Central memory CD4-positive, alpha-beta T cell (primary cell): ENCODE measurements around the gene SPDYE2.
"Not testable (repeated sequence)": the region's sequence is repeated elsewhere in the genome, so short reads cannot be mapped to it uniquely, and the experiment has no call there.

Experiments
- DNase-seq: peaks from one replicate; pipeline ENCODE4 v3.0.0; 2022

SPDYE2 gene

DNA sequence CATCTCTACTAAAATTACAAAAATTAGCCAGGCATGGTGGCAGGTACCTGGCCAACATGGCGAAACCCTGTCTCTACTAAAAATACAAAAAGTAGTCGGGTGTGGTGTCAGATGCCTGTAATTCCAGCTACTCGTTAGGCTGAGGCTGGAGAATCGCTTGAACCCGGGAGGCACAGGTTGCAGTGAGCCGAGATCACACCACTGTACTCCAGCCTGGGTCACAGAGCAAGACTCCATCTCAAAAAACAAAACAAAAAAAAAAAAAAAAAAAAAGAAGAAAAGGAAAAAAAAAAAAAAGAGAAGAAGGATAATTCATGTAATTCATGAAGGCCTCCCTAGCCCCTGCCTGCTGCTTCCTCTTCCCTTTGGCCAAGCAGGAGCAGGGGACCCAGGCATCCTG lies 10.4 kb upstream of the SPDYE2 start:
- DNase-seq, result not testable (repeated sequence)

DNA sequence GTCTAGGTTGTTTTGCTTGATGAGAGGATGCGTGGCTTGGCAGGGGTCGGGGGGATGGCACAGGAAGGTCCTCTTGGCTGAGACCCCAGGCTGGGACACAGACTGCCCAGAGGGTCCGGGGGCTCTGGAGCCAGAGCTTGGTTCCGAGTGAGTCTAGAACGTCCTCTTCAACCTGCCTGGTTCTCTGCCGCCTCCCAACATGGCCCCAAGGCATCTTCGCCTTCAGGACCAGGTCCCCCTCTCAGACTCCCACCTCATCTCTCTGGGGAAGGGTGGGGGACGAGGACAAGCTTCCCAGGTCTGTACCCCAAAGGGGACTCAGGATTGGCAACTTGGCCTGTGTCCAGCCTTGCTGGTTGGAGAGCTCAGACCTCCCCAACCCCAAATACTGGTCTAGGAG lies 8.9 kb upstream of the SPDYE2 start:
- not testable (repeated sequence) for DNase-seq

DNA sequence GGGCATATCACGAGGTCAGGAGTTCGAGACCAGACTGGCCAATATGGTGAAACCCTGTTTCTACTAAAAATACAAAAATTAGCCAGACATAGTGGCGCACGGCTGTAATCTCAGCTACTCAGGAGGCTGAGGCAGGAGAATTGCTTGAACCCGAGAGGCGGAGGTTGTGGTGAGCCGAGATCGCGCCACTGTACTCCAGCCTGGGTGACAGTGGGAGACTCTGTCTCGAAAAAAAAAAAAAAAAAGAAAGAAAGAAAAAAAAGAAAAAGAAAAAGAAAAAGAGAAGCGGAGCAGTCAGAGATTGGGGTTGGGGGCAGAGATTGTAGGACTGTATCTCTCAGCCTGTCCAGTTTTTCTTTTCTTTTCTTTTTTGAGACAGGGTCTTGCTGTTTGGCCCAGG lies 8.3 kb upstream of the SPDYE2 start:
- not testable (repeated sequence) for DNase-seq

DNA sequence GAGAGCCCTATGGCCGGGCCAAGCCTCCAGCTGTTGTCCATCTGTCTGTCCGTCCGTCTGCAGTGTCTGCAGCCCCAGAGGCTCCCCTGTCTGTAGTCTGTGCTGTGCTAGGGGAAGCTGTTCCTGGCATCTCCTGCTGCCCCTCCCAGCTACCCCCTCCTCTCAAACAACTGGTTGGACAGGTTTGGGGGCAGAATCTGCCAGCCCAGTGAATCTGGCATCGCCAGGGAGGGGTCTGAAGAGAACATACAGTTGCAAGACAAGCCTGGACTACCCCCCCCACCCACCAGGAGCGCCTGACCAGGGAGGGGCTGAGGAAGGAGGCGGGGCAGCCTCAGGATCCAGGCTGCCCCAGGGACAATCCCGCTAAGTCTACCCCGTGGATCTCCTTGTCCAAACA lies 7.4 kb upstream of the SPDYE2 start, which contains the start of gene UPK3BL2:
Gene UPK3BL2, minus strand, starts transcription at position 101 of the 400 bp plus-strand sequence. Its CDS starts 60 bp downstream, at position 41.
- not testable (repeated sequence) for DNase-seq

DNA sequence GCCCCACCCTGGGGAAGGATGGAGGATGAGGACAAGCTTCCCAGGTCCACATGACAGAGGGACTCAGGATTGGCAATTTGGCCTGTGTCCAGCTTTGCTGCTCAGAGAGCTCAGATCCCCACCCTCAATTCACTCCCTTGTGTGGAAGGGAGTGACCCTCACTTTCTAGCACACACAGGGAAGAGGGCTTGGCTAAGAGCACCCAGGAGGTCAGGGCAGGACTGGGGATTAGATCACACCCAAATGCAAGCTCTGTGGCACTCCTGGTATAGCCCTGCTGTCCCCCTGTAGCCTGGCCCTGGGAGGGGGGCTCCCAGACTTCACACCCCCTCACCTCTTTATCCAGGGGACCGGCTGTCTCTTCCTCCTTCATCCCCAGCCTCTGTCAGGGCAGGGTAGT lies 6.7 kb upstream of the SPDYE2 start:
- not testable (repeated sequence) for DNase-seq

DNA sequence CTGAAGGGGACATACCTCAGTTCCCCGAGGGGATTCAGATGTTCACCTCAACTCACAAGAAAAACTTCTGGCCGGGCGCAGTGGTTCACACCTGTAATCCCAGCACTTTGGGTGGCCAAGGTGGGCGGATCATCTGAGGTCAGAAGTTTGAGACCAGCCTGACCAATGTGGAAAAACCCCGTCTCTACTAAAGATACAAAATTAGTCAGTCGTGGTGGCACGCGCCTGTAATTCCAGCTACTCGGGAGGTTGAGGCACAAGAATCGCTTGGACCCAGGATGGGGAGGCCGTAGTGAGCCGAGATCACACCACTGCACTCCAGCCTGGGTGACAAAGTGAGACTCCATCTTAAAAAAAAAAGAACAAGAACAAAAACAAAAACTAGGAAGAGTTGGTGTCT lies 5.7 kb upstream of the SPDYE2 start:
- not testable (repeated sequence) for DNase-seq

DNA sequence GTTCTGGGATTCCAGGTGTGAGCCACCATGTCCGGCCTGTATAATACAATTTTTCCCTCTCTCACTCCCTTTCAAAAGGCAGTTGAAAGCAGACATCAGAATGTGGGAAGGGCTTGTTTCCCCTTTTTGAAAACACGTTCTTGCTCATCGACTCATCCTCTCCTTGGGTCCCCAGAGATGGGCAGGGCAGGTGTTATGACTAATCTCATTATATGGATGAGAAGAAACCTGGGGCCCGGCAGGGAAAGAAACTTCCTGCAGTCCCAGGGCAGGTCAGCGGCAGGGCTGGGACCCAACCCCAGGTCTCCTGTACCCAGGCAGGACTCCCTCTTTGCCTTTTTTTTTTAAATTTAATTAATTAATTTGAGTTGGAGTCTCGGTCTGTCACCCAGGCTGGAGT lies 4.7 kb upstream of the SPDYE2 start:
- DNase-seq, result not testable (repeated sequence)

DNA sequence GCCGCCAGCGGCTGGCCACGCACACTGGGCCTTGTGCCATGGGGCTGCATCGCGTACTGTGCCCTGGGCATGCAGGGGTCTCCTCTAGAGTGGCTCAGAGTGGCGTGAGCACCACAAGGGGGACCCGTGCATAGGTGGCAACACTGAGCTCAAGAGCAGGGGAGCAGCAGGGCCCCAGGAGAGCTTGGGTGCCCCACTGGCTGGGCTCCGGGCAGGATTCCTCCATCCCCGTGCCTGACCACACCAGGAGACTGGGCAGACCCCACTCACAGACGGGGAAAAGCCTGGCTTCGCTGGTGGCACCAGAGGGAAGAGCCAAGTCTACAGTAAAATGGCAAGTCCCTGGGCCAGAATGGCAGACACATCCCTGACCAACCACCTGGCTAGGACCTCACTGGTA lies 17.6 kb downstream of the SPDYE2 start:
- not testable (repeated sequence) for DNase-seq

DNA sequence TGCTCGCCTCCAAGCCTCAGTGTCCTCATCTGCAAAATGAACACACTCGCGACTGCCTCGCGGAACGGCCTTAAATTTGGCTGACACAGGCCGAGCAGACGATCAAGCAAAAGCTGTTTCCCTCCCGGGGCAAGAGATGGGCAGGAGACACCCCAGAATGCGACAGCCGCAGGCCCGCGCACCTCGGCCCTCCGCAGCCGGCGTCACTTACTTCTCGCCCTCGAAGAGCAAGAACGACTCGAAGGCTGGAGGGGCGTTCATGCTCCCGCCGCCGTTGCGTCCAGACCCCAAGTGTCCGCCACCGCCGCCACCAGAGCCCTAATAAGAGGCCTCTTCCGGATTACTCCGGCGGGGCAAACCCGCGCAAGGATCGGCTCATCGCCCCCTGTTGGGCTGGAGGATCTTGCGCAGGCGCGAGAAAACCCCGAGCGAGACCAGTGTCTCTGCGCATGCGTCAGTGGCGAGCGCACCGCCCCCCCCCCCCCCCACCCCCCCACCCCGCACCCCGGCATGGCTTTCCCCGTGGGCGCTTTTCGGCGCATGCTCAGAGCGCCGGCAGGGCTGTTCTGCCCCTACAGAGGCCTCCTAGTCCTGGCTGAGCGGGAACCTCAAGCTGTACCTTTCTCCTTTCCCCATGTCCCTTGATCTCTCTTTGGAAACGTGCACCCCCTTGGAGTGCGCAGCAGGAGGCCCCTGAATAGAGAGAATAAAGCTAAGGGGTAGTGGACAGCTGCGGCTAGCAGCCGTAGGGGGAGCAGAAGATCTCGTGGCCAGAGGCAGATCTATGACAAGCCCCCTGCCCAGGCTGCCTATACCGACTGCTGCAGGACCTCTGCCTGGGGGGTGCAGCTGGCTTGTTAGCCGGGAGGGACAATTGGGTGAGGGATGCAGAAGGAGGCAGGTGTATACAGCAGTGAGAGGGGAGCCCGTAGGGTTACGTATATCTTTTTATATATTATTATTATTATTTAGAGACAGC lies 21.5 kb downstream of the SPDYE2 start, which contains the start of gene POLR2J3:
Gene POLR2J3, minus strand, starts transcription at position 323 of the 979 bp plus-strand sequence. Its CDS starts 62 bp downstream, at position 261.
- peak; percentile 99 for DNase-seq

DNA sequence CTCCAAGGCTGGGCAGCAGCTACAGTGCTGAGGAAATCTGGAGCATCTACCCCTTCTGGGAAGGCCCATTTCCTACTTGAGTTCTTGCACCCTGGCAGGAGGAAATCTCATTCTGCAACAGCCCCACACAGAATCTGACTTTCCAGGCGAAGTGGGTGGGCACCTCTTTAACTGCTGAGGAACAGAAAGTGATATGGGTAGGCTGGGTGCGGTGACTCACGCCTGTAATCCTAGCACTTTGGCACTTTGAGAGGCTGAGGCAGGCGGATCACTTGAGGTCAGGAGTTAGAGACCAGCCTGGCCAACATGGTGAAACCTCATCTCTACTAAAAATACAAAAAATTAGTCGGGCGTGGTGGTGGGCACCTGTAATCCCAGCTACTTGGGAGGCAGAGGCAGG lies 23.6 kb downstream of the SPDYE2 start:
- not testable (repeated sequence) for DNase-seq

DNA sequence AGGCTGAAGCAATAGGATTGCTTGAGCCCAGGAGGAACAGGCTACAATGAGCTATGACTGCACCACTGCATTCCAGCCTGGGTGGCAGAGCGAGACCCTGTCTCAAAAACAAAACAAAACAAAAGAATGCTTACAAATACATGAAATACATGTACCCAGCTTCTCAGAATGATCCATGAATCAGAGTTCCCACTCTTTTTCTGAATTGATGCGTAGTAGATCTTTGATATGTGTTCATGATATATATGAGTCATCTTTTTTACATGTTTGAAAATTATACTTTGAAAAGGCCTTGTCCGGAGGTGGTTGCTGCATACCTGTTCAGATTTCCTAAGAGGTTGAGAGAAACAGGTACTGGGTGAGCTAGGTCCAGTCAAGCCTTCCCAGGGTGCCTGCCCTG lies 25.3 kb downstream of the SPDYE2 start:
- not testable (repeated sequence) for DNase-seq

DNA sequence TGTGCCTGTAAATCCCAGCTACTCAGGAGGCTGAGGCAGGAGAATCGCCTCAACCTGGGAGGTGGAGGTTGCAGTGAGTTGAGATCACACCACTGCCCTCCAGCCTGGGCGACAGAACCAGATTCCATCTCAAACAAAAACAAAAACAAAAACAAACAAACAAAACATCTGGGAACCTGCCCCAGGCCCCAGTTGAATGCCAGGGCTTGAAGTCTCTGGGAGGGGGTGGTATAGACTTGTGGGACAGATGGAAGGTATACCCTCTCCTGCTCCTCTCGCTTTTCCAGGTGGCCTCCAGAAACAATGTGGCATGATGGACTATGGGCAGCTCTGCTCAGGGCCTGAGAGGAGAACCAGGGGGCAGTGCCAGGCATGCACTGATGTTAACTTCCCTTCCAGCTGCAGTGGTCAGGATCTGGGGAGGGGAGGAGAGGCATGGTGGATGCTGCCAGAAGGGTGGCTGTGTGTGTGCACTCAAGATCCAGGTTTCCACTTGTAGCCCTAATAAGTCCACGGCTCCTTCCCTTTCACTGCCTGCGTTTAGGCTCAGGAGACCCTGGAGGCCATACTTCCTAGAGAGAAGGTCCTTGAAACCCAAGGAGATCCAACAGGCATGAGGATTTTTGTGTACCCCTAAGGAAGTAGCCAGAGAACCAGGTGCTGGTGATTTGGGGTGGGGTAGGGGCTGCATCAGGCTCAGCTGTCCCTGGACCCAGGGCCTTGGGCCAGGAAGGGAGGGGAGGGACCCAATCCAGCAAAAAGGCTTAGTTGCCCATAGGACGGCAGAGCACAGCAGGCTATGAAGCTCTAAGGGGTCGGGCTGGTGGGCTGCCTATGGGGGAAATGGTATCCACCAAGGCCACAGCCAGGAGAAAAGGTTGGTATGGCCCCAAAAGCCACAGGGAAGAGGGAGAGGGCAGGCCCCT lies 26.6 kb downstream of the SPDYE2 start:
- DNase-seq, result not testable (repeated sequence)

DNA sequence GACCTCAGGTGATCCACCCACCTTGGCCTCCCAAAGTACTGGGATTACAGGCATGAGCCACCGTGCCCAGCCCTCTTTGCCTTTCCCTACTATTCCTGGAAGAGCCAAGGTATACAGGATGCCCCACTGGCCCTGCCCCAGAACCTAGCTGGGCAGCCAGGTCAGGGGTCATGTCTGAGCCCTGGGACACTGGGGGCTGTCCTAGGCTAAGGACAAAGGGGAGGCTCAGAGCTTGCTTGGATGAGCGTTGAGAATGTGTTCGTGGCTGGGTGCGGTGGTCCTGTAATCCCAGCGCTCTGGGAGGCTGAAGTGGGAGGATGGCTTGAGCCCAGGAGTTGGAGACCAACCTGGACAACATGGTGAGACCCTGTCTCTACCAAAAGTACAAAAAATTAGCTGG lies 27.5 kb downstream of the SPDYE2 start:
- DNase-seq, result not testable (repeated sequence)

DNA sequence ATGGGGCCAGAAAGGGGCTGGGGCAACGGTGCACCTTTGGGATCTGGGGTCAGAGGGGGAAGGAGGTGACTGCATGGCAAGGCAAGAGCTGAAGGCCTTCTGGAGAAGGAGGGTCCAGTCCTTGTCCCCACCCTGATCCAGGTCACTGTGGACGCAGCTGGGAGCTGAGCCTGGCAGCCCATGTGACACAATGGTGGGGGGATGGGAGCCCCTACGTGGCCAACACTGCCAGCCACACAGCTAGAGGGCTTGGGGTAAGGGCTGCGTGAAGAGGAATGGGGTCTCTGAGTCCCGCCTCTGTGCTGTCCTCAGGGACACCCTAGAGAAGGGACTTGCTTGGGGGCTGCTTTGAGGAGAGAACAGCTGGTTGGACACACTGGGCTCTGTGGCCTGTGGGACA lies 30.7 kb downstream of the SPDYE2 start:
- not testable (repeated sequence) for DNase-seq

DNA sequence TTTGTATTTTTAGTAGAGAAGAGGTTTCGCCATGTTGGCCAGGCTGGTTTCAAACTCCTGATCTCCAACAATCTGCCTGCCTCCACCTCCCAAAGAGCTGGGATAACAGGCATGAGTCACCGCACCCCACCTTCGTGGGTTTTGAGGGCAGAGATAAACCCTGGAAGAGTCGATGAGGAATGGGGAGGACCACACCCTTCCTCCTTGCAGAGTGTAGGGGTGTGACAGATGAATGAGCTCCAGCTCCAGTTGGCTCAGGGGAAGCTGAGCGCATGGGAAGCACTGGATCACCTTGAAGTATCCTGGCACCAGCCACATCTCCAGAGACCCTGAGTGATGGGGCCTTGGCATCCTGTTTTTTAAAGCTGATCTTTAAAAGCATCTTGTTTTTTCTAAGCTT lies 32.5 kb downstream of the SPDYE2 start:
- DNase-seq, result not testable (repeated sequence)

DNA sequence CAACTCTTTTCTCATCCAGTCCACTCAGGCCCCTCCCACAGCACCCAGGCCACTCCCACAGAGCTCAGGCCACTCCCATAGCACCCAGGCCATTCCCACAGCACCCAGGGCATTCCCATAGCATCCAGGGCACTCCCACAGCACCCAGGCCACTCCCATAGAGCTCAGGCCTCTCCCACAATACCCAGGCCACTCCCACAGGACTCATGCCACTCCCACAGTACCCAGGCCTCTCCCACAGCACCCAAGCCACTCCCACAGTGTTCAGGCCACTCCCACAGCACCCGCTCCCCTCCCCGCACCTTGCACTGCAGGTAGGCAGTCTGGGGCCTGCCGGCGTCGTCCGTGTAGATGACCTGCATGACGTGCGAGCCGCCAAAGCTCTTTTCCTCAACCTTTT lies 38.8 kb downstream of the SPDYE2 start:
- DNase-seq, result not testable (repeated sequence)

DNA sequence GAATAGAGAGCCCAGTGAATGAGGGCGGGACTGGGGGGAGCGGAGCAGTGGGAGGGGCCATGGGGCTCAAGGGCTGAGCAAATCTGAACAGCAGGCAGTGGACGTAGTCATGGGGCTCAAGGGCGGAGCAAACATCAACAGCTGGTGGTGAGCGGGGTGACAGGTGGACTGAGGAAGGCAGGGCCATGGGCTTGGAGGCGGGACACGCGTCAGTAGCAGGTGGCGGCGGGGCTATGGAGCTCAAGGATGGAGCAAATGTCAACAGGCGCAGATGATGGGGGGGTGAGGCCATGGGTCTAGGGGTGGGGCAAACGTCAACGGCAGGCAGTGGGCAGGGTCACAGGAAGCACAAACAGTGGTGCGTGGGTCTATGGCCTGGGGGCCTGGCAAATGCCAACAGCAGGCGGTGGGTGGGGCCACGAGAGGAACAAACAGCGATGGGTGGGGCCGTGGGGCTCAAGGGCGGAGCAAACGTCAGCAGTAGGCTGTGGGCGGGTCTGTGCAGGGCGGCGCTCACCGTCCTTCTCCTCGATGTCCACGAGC lies 41.5 kb downstream of the SPDYE2 start:
- peak; percentile 30 for DNase-seq

DNA sequence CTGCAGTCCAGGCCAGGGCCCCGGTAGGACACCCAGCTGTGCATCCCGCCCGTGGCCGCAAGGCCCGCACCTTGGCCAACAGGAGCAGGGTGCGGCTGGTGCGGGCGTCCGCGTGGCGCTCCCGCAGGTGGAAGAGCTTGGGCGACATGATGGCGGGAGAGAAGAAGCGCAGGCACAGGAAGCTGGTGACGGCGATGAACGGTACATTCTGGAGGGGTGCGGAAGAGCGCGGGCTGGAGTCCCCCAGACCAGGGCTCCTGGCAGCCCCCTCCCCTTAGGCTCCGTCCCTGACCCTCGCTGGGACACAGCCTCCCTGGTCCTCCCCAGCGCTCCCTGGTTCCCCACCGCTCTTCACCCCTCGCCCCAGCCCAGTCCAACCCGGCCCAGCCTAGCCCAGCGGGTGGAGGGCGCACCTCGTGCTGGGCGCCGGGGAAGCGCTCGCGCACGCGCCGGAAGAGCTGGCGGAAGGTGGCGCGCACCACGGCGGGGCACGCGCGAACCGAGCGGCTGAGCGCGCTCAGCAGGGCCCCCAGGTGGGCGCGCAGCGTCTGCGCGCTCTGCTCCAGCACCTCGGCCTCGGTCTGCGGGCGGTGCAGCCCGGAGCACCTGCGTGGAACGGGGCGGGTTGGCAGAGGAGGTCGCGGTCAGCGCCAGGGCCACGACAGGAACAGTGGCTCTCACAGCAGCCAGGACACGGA lies 42.8 kb downstream of the SPDYE2 start:
- not testable (repeated sequence) for DNase-seq

DNA sequence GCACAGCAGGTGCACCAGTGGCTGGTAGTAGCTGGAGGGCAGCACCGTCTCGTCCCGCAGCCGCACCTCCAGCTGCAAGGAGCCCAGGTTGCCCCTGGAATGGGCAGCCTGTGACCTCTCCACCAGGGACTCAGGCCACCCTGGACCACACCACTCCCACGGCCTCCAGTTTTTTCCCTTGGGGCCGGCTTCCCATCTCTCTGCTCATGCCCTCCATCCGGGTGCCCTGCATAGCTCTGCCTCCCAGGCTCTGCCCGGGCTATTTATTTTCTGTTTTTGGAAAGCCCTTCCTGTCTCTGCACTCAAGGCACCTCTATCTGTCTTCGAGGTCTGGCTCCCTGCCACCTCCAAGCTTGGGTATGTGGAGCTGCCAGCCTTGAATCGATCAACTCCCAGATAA lies 45.0 kb downstream of the SPDYE2 start:
- not testable (repeated sequence) for DNase-seq

DNA sequence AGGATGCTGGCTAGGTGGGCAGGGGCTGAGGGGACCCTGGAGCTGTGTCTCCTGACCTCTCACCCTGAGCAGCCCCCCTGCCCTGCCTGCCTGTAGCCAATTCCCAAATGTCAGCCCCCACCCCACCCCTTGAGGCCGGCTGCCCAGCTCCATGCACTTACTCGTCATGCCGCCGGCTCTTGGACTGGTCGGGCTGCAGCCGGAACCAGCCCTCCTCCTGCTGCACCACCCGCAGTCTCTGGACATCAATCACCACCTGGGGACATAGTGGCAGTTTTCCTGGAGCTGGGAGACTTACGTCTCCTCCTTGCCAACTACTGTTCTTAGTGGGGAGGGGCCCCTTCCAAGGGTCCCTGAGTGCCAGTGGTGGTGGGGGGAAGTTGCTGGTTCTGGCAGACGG lies 48.7 kb downstream of the SPDYE2 start:
- DNase-seq, result not testable (repeated sequence)

DNA sequence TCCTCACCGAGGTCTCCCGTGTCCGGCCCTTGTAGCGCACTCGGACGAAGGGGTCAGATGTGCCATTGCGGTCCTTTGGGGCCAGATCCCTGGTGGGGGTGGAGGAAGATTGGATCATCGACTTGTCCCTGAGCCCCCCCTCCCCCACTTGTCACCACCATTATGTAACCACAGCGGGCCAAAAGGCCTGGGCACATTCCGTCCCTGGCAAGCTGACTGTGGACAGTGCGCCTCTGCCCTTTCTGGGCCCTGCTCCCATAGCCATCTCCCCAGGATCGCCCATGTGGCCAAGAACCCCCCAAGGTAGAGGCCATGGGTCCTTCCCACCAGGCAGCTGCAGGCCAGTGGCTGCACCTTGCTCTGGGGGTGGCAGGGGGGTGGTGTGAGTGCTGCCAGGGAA lies 51.3 kb downstream of the SPDYE2 start:
- DNase-seq, result not testable (repeated sequence)
